Skeletal muscle cell (primary cell): ENCODE results near the gene TESMIN.

ENCODE experiments used
- DNase-seq: peaks from one replicate; pipeline ENCODE4 v3.0.0-alpha.2; 2010; ENCODE audit warnings: low read depth
- H3K4me3 ChIP-seq: 2 replicates; pipeline ENCODE4 v1.5.1; 2011; ENCODE audit warnings: low read depth, mild to moderate bottlenecking, control low read depth, low read length, moderate library complexity

The TESMIN gene

GRCh38 chr11:68688881-68689280 is 62.4 kb downstream of the TESMIN start:
- DNase-seq, result no peak
- H3K4me3 ChIP-seq, result no peak overlapping the region

- no peak overlapping the region for H3K4me3 ChIP-seq
- no peak for DNase-seq
Observed at GRCh38 chr11:68687986-68688385, 63.3 kb downstream of the TESMIN start.

- no peak for DNase-seq
Observed at GRCh38 chr11:68687311-68687710, 64.0 kb downstream of the TESMIN start.

GRCh38 chr11:68686486-68686885 is 64.8 kb downstream of the TESMIN start:
- H3K4me3 ChIP-seq, result no peak overlapping the region
- no peak for DNase-seq

More at GRCh38 chr11:68687311-68687710, 64.0 kb downstream of the TESMIN start:
- H3K4me3 ChIP-seq, result no peak overlapping the region

GRCh38 chr11:68685656-68686380 is 65.5 kb downstream of the TESMIN start:
- no peak overlapping the region for H3K4me3 ChIP-seq
- DNase-seq, result no peak

- peak within 1 kb of the TSS; percentile 18 for H3K4me3 ChIP-seq
- DNase-seq, result no peak
Observed at GRCh38 chr11:68684385-68685356, 66.6 kb downstream of the TESMIN start, which contains the start of gene GAL. Gene GAL, plus strand, starts transcription at chr11:68684544. Its CDS starts 380 bp downstream, at chr11:68684924.

- H3K4me3 ChIP-seq, result no peak overlapping the region
- no peak for DNase-seq
Observed at GRCh38 chr11:68683536-68684384, 67.6 kb downstream of the TESMIN start.

- no peak overlapping the region for H3K4me3 ChIP-seq
- DNase-seq, result no peak
Observed at GRCh38 chr11:68683121-68683520, 68.2 kb downstream of the TESMIN start.

GRCh38 chr11:68682531-68682961 is 68.8 kb downstream of the TESMIN start:
- H3K4me3 ChIP-seq, result no peak overlapping the region
- no peak for DNase-seq

- no peak overlapping the region for H3K4me3 ChIP-seq
- DNase-seq, result no peak
Observed at GRCh38 chr11:68680541-68681231, 70.6 kb downstream of the TESMIN start.

GRCh38 chr11:68678031-68678441 is 73.3 kb downstream of the TESMIN start:
- H3K4me3 ChIP-seq, result no peak overlapping the region
- no peak for DNase-seq

- no peak overlapping the region for H3K4me3 ChIP-seq
- peak; percentile 48 for DNase-seq
Observed at GRCh38 chr11:68677432-68677831, 73.9 kb downstream of the TESMIN start.

GRCh38 chr11:68674461-68674860 is 76.9 kb downstream of the TESMIN start:
- H3K4me3 ChIP-seq, result no peak overlapping the region
- no peak for DNase-seq

GRCh38 chr11:68673991-68674390 is 77.3 kb downstream of the TESMIN start:
- DNase-seq, result no peak
- no peak overlapping the region for H3K4me3 ChIP-seq

GRCh38 chr11:68673306-68673945 is 77.9 kb downstream of the TESMIN start:
- H3K4me3 ChIP-seq, result no peak overlapping the region
- DNase-seq, result no peak

- H3K4me3 ChIP-seq, result no peak overlapping the region
- DNase-seq, result no peak
Observed at GRCh38 chr11:68670208-68670992, 80.9 kb downstream of the TESMIN start.

- no peak for DNase-seq
- no peak overlapping the region for H3K4me3 ChIP-seq
Observed at GRCh38 chr11:68669301-68670090, 81.8 kb downstream of the TESMIN start.
